Right lobe of liver (tissue), 6 donors: ENCODE results near the gene PPIA. TPM values are rescaled to one million over a fixed set of nuclear protein-coding genes. Genes with fewer than 3 reads are reported as not detected.
"Not testable (repeated sequence)": the region's sequence is repeated elsewhere in the genome, so short reads cannot be mapped to it uniquely, and the experiment has no call there.

Experiments used
- ATAC-seq, 4 donors: fragments of 200-7000 bp; cut with Tn5 transposase; one replicate each; pipeline ENCODE4 v1.9.1; 2020; ENCODE audit warnings: mild to moderate bottlenecking in 4 of 4, moderate library complexity in 4 of 4
- DNase-seq, 3 donors: peaks; one replicate each; pipeline ENCODE4 v3.0.0-alpha.2; 2020
- H3K27ac ChIP-seq, 3 donors: fragments of 200-600 bp; one replicate each; pipeline ENCODE4 v1.8.0; 2022
- H3K27me3 ChIP-seq, 2 donors: fragments of 200-600 bp; one replicate each; pipeline ENCODE4 v1.8.0; 2022
- H3K36me3 ChIP-seq, 4 donors: fragments of 200-600 bp; sonication (generic) in 1 of 4; one replicate each; pipeline versions ENCODE4 v1.5.1 to v1.8.0; 2017 to 2022; ENCODE audit warnings: control low read depth in 1 of 4
- H3K4me1 ChIP-seq, 4 donors: fragments of 200-600 bp; sonication (generic) in 1 of 4; one replicate each; pipeline versions ENCODE4 v1.5.1 to v1.8.0; 2017 to 2022; ENCODE audit warnings: control low read depth in 1 of 4
- H3K4me3 ChIP-seq, 3 donors: fragments of 200-600 bp; one replicate each; pipeline ENCODE4 v1.8.0; 2022
- H3K9me3 ChIP-seq, 4 donors: fragments of 200-600 bp; sonication (generic) in 1 of 4; one replicate each; pipeline versions ENCODE4 v1.5.1 to v1.8.0; 2017 to 2022; ENCODE audit warnings: control low read depth in 1 of 4
- CTCF ChIP-seq, 4 donors: fragments of 200-600 bp in 3 of 4; fragments of 450-650 bp in 1 of 4; IDR thresholded peaks; one replicate each; pipeline versions ENCODE4 v1.5.1 to v1.8.0; 2016 to 2022; ENCODE audit warnings: antibody characterized with exemption in 4 of 4, mild to moderate bottlenecking in 2 of 4
- POLR2A ChIP-seq: fragments of 450-650 bp; IDR thresholded peaks from one replicate; pipeline ENCODE4 v1.6.1; 2017; ENCODE audit warnings: antibody characterized with exemption, mild to moderate bottlenecking
- WGBS: methylation state at CpG from one replicate; pipeline ENCODE4 v1.1.6; 2018; ENCODE audit warnings: low coverage, low lambda C conversion rate; ENCODE audit not compliant: insufficient coverage; ENCODE audit errors: missing lambda C conversion rate; 5-methylcytosine and 5-hydroxymethylcytosine counted together
- intact Hi-C, 2 donors: fragments of 100-400 bp; cut with DNase I; formaldehyde crosslinking; loops; one replicate each; pipeline versions ENCODE4 v1.11.2 to v1.14.1; 2022
- total RNA-seq, 6 experiments: library from RNA; depleted of rRNA in 2 of 6; stranded (reverse); fragments of >200 nt in 2 of 6; fragmentation: NEBNext Ultra II Directional in 3 of 6; extraction: Animal tissue kit (Norgen Biotek cat#: 25700) in 3 of 6; gene quantifications; one replicate each; pipeline versions ENCODE4 v1.1.0 to v1.2.4, GENCODE V29; 2016 to 2023
- donor health status: DM: no; HTN: yes; CAD: no.
- donor health status: DM: no; HTN: no; CAD: no.
- donor health status: DM: no; HTN: no; CAD: no.
- donor health status: DM: no; HTN: yes; CAD: no.
- donor health status: DM: no; HTN: yes; CAD: no.

Gene PPIA
- total RNA-seq, 6 experiments from 2014 or later = 530 to 1,528 (median 637) TPM

DNA sequence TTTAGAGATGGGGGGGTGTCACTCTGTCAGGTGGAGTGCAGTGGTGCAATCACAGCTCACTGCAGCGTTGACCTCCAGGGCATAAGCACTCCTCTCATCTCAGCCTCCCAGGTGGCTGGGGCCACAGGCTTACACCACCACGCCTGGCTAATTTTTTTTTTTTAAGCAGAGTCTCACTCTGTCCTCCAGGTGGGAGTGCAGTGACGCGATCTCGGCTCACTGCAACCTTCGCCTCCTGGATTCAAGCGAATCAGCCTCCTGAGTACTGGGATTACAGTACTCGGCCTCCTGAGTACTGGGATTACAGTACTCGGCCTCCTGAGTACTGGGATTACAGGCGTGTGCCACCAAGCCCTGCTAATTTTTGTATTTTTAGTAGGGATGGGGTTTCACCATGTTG lies 23.6 kb upstream of the PPIA start:
- Histone ChIP-seq H3K4me3 (no peak overlapping the region), H3K27me3 (no peaks in the 10 kb centered on the region), H3K27ac (no peak overlapping the region), H3K9me3 (no peaks in the 10 kb centered on the region), H3K36me3 (no peaks in the 10 kb centered on the region), H3K4me1 (peaks cover 0 to 23% (median 5%) of the 10 kb centered on the region in 4 donors)
- intact Hi-C loops = no loop called here
- 62% methylated on average over 8 of the region's 10 CpGs for WGBS
- DNase-seq (no peak), ATAC-seq (no peak)
- no peak for TF ChIP-seq CTCF (IDR thresholded peaks at IDR 0.05)
- TF ChIP-seq POLR2A = no peak

- H3K4me1 ChIP-seq = peaks cover 0 to 12% (median 0%) of the 10 kb centered on the region in 4 donors
- H3K4me3 ChIP-seq, H3K27me3 ChIP-seq, intact Hi-C loops, H3K27ac ChIP-seq, H3K36me3 ChIP-seq, DNase-seq, H3K9me3 ChIP-seq, ATAC-seq: not testable (repeated sequence)
- 70% methylated on average over 3 of the region's 3 CpGs for WGBS
Measured at GRCh38 chr7:44774486-44774885, 22.0 kb upstream of the PPIA start.

- no peak for TF ChIP-seq POLR2A
- no peak for TF ChIP-seq CTCF (IDR thresholded peaks at IDR 0.05)
- intact Hi-C loops = no loop called here
- no peak overlapping the region for H3K27ac ChIP-seq
- DNase-seq (no peak), ATAC-seq (no peak)
- WGBS = 65% methylated on average over 2 of the region's 6 CpGs
- H3K27me3 ChIP-seq = no peaks in the 10 kb centered on the region
- no peaks in the 10 kb centered on the region for H3K9me3 ChIP-seq
- H3K4me1 ChIP-seq = peaks cover 0 to 1% (median 0%) of the 10 kb centered on the region in 4 donors
- no peaks in the 10 kb centered on the region for H3K36me3 ChIP-seq
- no peak overlapping the region for H3K4me3 ChIP-seq
Measured at GRCh38 chr7:44775383-44776107, 20.9 kb upstream of the PPIA start.

DNA sequence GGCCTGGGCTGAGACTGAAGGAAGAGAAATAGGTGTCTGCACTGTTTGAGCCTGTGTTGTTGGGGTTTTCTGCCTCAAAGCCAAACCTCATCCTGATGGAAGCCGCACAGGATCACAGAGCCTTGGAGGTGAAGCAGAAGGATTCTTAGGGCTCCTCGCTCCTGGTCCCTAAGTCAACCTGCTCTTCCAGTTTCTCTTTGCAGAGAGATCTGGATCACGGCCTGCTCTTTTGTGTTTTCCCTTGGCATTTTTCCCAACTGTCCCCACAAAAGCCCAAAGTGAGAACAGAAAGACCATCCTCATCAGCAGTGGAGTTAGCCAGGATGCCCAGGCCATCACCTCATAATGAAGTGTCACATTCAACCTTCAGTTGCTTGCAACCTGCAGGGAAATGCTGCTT lies 20.3 kb upstream of the PPIA start:
- H3K36me3 ChIP-seq = no peaks in the 10 kb centered on the region
- no peaks in the 10 kb centered on the region for H3K27me3 ChIP-seq
- no peak overlapping the region for H3K27ac ChIP-seq
- 79% methylated on average over 2 of the region's 3 CpGs for WGBS
- H3K9me3 ChIP-seq = no peaks in the 10 kb centered on the region
- no peak overlapping the region for H3K4me3 ChIP-seq
- ATAC-seq (no peak), DNase-seq (no peak)
- TF ChIP-seq CTCF (IDR thresholded peaks at IDR 0.05) = no peak
- no peak for TF ChIP-seq POLR2A
- no peaks in the 10 kb centered on the region for H3K4me1 ChIP-seq
- intact Hi-C loops = no loop called here

- DNase-seq (no peak), ATAC-seq (no peak)
- TF ChIP-seq CTCF (IDR thresholded peaks at IDR 0.05) = no peak
- TF ChIP-seq POLR2A = no peak
- no CpG with 5 or more reads among the region's 1 CpG for WGBS
- Histone ChIP-seq H3K9me3 (no peaks in the 10 kb centered on the region), H3K27me3 (no peaks in the 10 kb centered on the region), H3K27ac (no peak overlapping the region), H3K4me1 (no peaks in the 10 kb centered on the region), H3K36me3 (no peaks in the 10 kb centered on the region), H3K4me3 (no peak overlapping the region)
- intact Hi-C loops = no loop called here
Measured at GRCh38 chr7:44782460-44782859, 14.0 kb upstream of the PPIA start.
